Panc1 (cell line): Measurements from ENCODE around the gene CHID1. TPM values are rescaled to one million over a fixed set of nuclear protein-coding genes. Genes with fewer than 3 reads are reported as not detected.
A peak's percentile ranks its signal among the peaks of the same experiment; 100 is the strongest.

Experiments used
- ATAC-seq: fragments of 200-7000 bp; cut with Tn5 transposase; 2 replicates; pipeline ENCODE4 v1.9.1; 2020; ENCODE audit warnings: mild to moderate bottlenecking, moderate library complexity
- BruUV-seq: library from RNA; stranded (reverse); fragments of 400-500 nt; replicated peaks from 2 replicates; lab custom pipeline; 2021; lab: Mats Ljungman, UMichigan
- CTCF ChIA-PET: fragments of 300-600 bp; sonication (Branson Sonifier 250); formaldehyde crosslinking; loops from one replicate; lab custom pipeline; 2022; ENCODE audit warnings: antibody characterized with exemption; lab: Charles Lee
- POLR2A ChIA-PET: fragments of 300-600 bp; sonication (Branson Sonifier 250); formaldehyde crosslinking; loops from one replicate; lab custom pipeline; 2022; ENCODE audit warnings: antibody characterized with exemption; lab: Charles Lee
- DNase-seq: peaks from one replicate; pipeline ENCODE4 v3.0.0-alpha.2; 2010; ENCODE audit warnings: low read depth, low spot score
- H3K27ac ChIP-seq: 2 replicates; pipeline ENCODE4 v1.5.1; 2011; ENCODE audit warnings: mild to moderate bottlenecking, low read length, inconsistent platforms
- H3K27me3 ChIP-seq: fragments of 200-500 bp; sonication (Bioruptor generic); 2 replicates; pipeline ENCODE4 v1.6.0; 2014; ENCODE audit warnings: low read length, inconsistent platforms; ENCODE audit not compliant: control insufficient read depth, insufficient read depth
- H3K36me3 ChIP-seq: fragments of 200-500 bp; sonication (Bioruptor generic); 2 replicates; pipeline ENCODE4 v1.5.1; 2014; ENCODE audit warnings: inconsistent platforms, mild to moderate bottlenecking, low read length, moderate library complexity; ENCODE audit not compliant: control insufficient read depth, insufficient read depth
- H3K4me1 ChIP-seq: 2 replicates; pipeline ENCODE4 v1.5.1; 2011; ENCODE audit warnings: inconsistent platforms, mild to moderate bottlenecking, low read length, moderate library complexity; ENCODE audit not compliant: control insufficient read depth, insufficient read depth
- H3K4me3 ChIP-seq, 2 experiments: 2 replicates each; pipeline ENCODE4 v1.5.1; 2011 to 2012; ENCODE audit warnings: low read depth in 2 of 2, low read length in 2 of 2, mild to moderate bottlenecking in 2 of 2, inconsistent platforms in 1 of 2, moderate library complexity in 1 of 2
- H3K9me3 ChIP-seq: fragments of 200-500 bp; sonication (Bioruptor generic); 2 replicates; pipeline ENCODE4 v1.5.1; 2014; ENCODE audit warnings: low read depth, mild to moderate bottlenecking, inconsistent platforms, low read length, moderate library complexity; ENCODE audit not compliant: control insufficient read depth, insufficient read depth
- POLR2AphosphoS5 ChIP-seq: IDR thresholded peaks from 2 replicates; pipeline ENCODE4 v1.6.1; 2012; ENCODE audit warnings: mild to moderate bottlenecking, low read depth, low read length, moderate library complexity
- SIN3A ChIP-seq: IDR thresholded peaks from 2 replicates; pipeline ENCODE4 v1.6.1; 2012; ENCODE audit warnings: low read depth, mild to moderate bottlenecking, low read length, moderate library complexity, borderline replicate concordance; ENCODE audit not compliant: insufficient read depth
- TCF7L2 ChIP-seq: IDR thresholded peaks from 2 replicates; pipeline ENCODE4 v1.6.1; 2011; ENCODE audit warnings: mild to moderate bottlenecking, low read depth, low read length, inconsistent platforms
- in situ Hi-C: cut with HindIII; loops from 2 replicates; pipeline ENCODE4 v1.10.0; 2016; ENCODE audit warnings: low sequenced_read_pairs, low pct_unique_long_range_greater_than_20kb
- intact Hi-C: fragments of 100-400 bp; cut with micrococcal nuclease; formaldehyde crosslinking; loops from one replicate; pipeline ENCODE4 v1.10.0; 2022; ENCODE audit not compliant: unreplicated experiment
- total RNA-seq: library from RNA; stranded (reverse); gene quantifications from one replicate; pipeline ENCODE4 v1.2.1, GENCODE V29; 2021; ENCODE audit not compliant: unreplicated experiment
- TF ChIP-seq, protein P1 (sequence below), 2 experiments: IDR thresholded peaks; 2 replicates each; pipeline ENCODE4 v1.6.1; 2011 to 2012; ENCODE audit warnings: low read depth in 2 of 2, control low read depth in 1 of 2, low read length in 1 of 2, mild to moderate bottlenecking in 1 of 2, moderate library complexity in 1 of 2; ENCODE audit not compliant: insufficient read depth in 1 of 2
- TF ChIP-seq, protein P2 (sequence below): fragments of 450-650 bp; IDR thresholded peaks from 2 replicates; pipeline ENCODE4 v1.5.1; 2017; ENCODE audit warnings: mild to moderate bottlenecking

Gene CHID1
- total RNA-seq, 1 experiment from 2014 or later: 224 TPM

DNA sequence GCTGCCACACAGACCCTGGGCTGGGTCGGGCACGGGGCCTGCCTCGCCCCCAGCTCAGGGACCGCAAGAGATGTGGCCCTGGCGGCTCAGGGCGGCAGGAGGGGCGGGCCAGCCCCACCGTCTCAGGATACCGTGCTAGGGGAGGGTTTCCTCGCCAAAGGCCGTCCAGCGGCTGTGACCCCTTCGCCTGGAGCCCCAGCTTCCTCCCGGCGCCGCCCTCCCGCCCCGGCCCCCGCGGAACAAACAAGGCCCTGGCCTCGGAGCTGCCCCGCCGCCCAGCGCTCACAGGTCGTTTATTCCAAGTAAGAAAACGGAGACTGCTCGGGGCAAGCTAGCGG is 14.5 kb upstream of the CHID1 start:
- peak; percentile 6 for ATAC-seq
- peak overlapping the region; percentile 66 for H3K27ac ChIP-seq
- DNase-seq: no peak
- POLR2A ChIA-PET: no interaction called here
- no peaks in the 10 kb centered on the region for H3K27me3 ChIP-seq
- no peaks in the 10 kb centered on the region for H3K9me3 ChIP-seq
- no peaks in the 10 kb centered on the region for H3K36me3 ChIP-seq
- peak overlapping the region; percentile 58 to 60 for H3K4me3 ChIP-seq
- TF ChIP-seq SIN3A (no peak), TCF7L2 (no peak), POLR2AphosphoS5 (no peak)
- TF ChIP-seq, protein P1, sequence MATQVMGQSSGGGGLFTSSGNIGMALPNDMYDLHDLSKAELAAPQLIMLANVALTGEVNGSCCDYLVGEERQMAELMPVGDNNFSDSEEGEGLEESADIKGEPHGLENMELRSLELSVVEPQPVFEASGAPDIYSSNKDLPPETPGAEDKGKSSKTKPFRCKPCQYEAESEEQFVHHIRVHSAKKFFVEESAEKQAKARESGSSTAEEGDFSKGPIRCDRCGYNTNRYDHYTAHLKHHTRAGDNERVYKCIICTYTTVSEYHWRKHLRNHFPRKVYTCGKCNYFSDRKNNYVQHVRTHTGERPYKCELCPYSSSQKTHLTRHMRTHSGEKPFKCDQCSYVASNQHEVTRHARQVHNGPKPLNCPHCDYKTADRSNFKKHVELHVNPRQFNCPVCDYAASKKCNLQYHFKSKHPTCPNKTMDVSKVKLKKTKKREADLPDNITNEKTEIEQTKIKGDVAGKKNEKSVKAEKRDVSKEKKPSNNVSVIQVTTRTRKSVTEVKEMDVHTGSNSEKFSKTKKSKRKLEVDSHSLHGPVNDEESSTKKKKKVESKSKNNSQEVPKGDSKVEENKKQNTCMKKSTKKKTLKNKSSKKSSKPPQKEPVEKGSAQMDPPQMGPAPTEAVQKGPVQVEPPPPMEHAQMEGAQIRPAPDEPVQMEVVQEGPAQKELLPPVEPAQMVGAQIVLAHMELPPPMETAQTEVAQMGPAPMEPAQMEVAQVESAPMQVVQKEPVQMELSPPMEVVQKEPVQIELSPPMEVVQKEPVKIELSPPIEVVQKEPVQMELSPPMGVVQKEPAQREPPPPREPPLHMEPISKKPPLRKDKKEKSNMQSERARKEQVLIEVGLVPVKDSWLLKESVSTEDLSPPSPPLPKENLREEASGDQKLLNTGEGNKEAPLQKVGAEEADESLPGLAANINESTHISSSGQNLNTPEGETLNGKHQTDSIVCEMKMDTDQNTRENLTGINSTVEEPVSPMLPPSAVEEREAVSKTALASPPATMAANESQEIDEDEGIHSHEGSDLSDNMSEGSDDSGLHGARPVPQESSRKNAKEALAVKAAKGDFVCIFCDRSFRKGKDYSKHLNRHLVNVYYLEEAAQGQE (IDR thresholded peaks at IDR 0.05; ENCODE audit: insufficient read depth in 1 of 2, low read depth in 2 of 2, low read length in 1 of 2): no peak
- TF ChIP-seq, protein P2, sequence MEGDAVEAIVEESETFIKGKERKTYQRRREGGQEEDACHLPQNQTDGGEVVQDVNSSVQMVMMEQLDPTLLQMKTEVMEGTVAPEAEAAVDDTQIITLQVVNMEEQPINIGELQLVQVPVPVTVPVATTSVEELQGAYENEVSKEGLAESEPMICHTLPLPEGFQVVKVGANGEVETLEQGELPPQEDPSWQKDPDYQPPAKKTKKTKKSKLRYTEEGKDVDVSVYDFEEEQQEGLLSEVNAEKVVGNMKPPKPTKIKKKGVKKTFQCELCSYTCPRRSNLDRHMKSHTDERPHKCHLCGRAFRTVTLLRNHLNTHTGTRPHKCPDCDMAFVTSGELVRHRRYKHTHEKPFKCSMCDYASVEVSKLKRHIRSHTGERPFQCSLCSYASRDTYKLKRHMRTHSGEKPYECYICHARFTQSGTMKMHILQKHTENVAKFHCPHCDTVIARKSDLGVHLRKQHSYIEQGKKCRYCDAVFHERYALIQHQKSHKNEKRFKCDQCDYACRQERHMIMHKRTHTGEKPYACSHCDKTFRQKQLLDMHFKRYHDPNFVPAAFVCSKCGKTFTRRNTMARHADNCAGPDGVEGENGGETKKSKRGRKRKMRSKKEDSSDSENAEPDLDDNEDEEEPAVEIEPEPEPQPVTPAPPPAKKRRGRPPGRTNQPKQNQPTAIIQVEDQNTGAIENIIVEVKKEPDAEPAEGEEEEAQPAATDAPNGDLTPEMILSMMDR: no peak
- H3K4me1 ChIP-seq: peaks cover 16% of the 10 kb centered on the region; the same call in 1 of the 2 replicates
- CTCF ChIA-PET: interaction anchor here (0.6 to 1.0 kb wide), 4 partner anchors 14 to 218 kb away, joined by 3 to 12 read pairs (median 4); no protein-coding TSS in a partner anchor
- BruUV-seq: no TSS peak
- in situ Hi-C loops: no loop called here
- intact Hi-C loops: no loop called here

DNA sequence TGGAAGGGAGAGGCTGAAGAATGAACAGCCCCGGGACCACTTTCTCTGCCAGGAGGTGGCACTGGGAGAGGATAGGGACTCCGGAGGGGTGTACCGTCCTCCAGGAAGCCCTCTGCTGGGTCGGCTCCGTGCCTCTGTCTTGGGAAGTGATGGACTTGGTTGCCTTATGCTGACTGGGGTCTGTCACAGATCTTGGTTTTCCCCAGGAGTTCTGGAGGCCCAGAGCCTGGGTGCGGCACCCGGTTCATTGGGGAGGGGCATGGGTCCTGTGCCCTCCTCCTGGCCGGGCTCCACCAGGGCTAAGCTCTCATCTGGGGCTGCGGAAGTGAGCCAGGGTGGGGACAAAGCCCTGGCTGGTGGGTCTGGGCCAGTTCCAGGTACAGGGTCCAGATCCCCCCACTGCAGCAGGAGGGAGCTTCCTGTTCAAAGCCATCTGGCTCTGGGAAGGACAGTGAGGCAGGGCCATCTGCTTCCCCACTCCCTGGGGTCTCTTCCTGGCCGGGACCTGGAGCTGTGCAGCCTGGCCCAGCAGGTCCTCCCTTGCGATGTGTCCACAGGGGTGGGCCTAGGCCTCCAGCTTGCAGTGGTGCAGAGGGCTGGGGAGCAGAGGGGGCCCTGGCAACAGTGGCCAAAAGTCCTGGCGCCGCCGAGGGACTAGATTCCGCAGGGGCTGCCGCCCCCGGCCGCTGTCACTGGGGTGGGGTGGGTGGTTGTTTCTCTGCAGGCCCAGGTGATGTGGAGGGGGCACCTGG is 14.0 kb upstream of the CHID1 start:
- no TSS peak for BruUV-seq
- H3K27me3 ChIP-seq: no peaks in the 10 kb centered on the region
- in situ Hi-C loops: no loop called here
- no peaks in the 10 kb centered on the region for H3K9me3 ChIP-seq
- H3K36me3 ChIP-seq: no peaks in the 10 kb centered on the region
- no peak overlapping the region; the same call in 1 of the 2 replicates for H3K27ac ChIP-seq
- peaks cover 16% of the 10 kb centered on the region; the same call in 1 of the 2 replicates for H3K4me1 ChIP-seq
- POLR2A ChIA-PET: no interaction called here
- no peak for TF ChIP-seq TCF7L2
- TF ChIP-seq SIN3A: no peak
- TF ChIP-seq, protein P2: no peak
- TF ChIP-seq, protein P1 (IDR thresholded peaks at IDR 0.05; ENCODE audit: insufficient read depth in 1 of 2, low read depth in 2 of 2, low read length in 1 of 2): no peak
- no peak for TF ChIP-seq POLR2AphosphoS5
- intact Hi-C loops: no loop called here
- DNase-seq (no peak), ATAC-seq (no peak)
- CTCF ChIA-PET: interaction anchor here (0.6 to 1.0 kb wide), 4 partner anchors 13 to 51 kb away, joined by 3 to 12 read pairs (median 4); no protein-coding TSS in a partner anchor
- no peak overlapping the region for H3K4me3 ChIP-seq
